ENCODE data around the gene IGSF6. TPM values are rescaled to one million over a fixed set of nuclear protein-coding genes. Genes with fewer than 3 reads are reported as not detected.
A peak's percentile ranks its signal among the peaks of the same experiment; 100 is the strongest.
"Not testable (repeated sequence)": the region's sequence is repeated elsewhere in the genome, so short reads cannot be mapped to it uniquely, and the experiment has no call there.

IGSF6 gene
- total and polyA plus RNA-seq, 2 experiments from 2014 or later, result 0.13 TPM; not detected in 1

GRCh38 chr16:21689107-21689506, 36.7 kb upstream of the IGSF6 start:
- Histone ChIP-seq H3K9me3 (ENCODE audit: low read depth) (no peaks in the 10 kb centered on the region), H3K27me3 (no peaks in the 10 kb centered on the region), H3K4me3 (no peak overlapping the region), H3K36me3 (no peaks in the 10 kb centered on the region), H3K4me1 (ENCODE audit: low read depth) (no peaks in the 10 kb centered on the region), H3K27ac (no peak overlapping the region)
- TF ChIP-seq CTCF (IDR thresholded peaks at IDR 0.05; ENCODE audit: low read depth, low read length), result no peak
- no peak for DNase-seq (ENCODE audit: low read depth in 1 of 2, low spot score in 1 of 2)

GRCh38 chr16:21685034-21685455, 32.6 kb upstream of the IGSF6 start:
- no peaks in the 10 kb centered on the region for H3K4me1 ChIP-seq (ENCODE audit: low read depth)
- no peak overlapping the region for H3K27ac ChIP-seq
- no peaks in the 10 kb centered on the region for H3K27me3 ChIP-seq
- no peaks in the 10 kb centered on the region for H3K36me3 ChIP-seq
- DNase-seq (ENCODE audit: low read depth in 1 of 2, low spot score in 1 of 2), result peak; percentile 12 to 62
- H3K9me3 ChIP-seq (ENCODE audit: low read depth), result no peaks in the 10 kb centered on the region
- H3K4me3 ChIP-seq, result no peak overlapping the region
- no peak for TF ChIP-seq CTCF (IDR thresholded peaks at IDR 0.05; ENCODE audit: low read depth, low read length)

- H3K4me1 ChIP-seq (ENCODE audit: low read depth), result no peaks in the 10 kb centered on the region
- peak; percentile 47 for TF ChIP-seq CTCF (IDR thresholded peaks at IDR 0.05; ENCODE audit: low read depth, low read length)
- no peak overlapping the region for H3K27ac ChIP-seq
- H3K9me3 ChIP-seq (ENCODE audit: low read depth), result no peaks in the 10 kb centered on the region
- no peaks in the 10 kb centered on the region for H3K27me3 ChIP-seq
- H3K36me3 ChIP-seq, result no peaks in the 10 kb centered on the region
- DNase-seq (ENCODE audit: low read depth in 1 of 2, low spot score in 1 of 2), result peak in 1 of 2 donors; percentile 6
- H3K4me3 ChIP-seq, result no peak overlapping the region
Observed at GRCh38 chr16:21684199-21684598, 31.8 kb upstream of the IGSF6 start.

GRCh38 chr16:21683184-21683583, 30.8 kb upstream of the IGSF6 start:
- Histone ChIP-seq H3K4me1 (ENCODE audit: low read depth) (no peaks in the 10 kb centered on the region), H3K4me3 (no peak overlapping the region), H3K27ac (no peak overlapping the region), H3K36me3 (no peaks in the 10 kb centered on the region), H3K9me3 (ENCODE audit: low read depth) (no peaks in the 10 kb centered on the region), H3K27me3 (no peaks in the 10 kb centered on the region)
- no peak for DNase-seq (ENCODE audit: low read depth in 1 of 2, low spot score in 1 of 2)
- TF ChIP-seq CTCF (IDR thresholded peaks at IDR 0.05; ENCODE audit: low read depth, low read length), result no peak

- H3K9me3 ChIP-seq (ENCODE audit: low read depth); H3K4me1 ChIP-seq (ENCODE audit: low read depth); H3K36me3 ChIP-seq; H3K27me3 ChIP-seq; H3K27ac ChIP-seq; DNase-seq (ENCODE audit: low read depth in 1 of 2, low spot score in 1 of 2); H3K4me3 ChIP-seq: not testable (repeated sequence)
Observed at GRCh38 chr16:21680714-21681113, 28.3 kb upstream of the IGSF6 start.

GRCh38 chr16:21674456-21674855, 22.0 kb upstream of the IGSF6 start:
- not testable (repeated sequence) for DNase-seq (ENCODE audit: low read depth in 1 of 2, low spot score in 1 of 2); H3K4me1 ChIP-seq (ENCODE audit: low read depth); H3K36me3 ChIP-seq; H3K27ac ChIP-seq; H3K9me3 ChIP-seq (ENCODE audit: low read depth); H3K4me3 ChIP-seq; H3K27me3 ChIP-seq

GRCh38 chr16:21673469-21673868, 21.1 kb upstream of the IGSF6 start:
- H3K9me3 ChIP-seq (ENCODE audit: low read depth), result no peaks in the 10 kb centered on the region
- no peak for TF ChIP-seq CTCF (IDR thresholded peaks at IDR 0.05; ENCODE audit: low read depth, low read length)

More at GRCh38 chr16:21673469-21673868, 21.1 kb upstream of the IGSF6 start:
- H3K4me1 ChIP-seq (ENCODE audit: low read depth), result no peaks in the 10 kb centered on the region
- H3K36me3 ChIP-seq, result no peaks in the 10 kb centered on the region
- H3K27ac ChIP-seq, result no peak overlapping the region
- H3K4me3 ChIP-seq, result no peak overlapping the region
- DNase-seq (ENCODE audit: low read depth in 1 of 2, low spot score in 1 of 2), result no peak
- H3K27me3 ChIP-seq, result no peaks in the 10 kb centered on the region
